ENCODE data around the gene GGA1. TPM values are rescaled to one million over a fixed set of nuclear protein-coding genes. Genes with fewer than 3 reads are reported as not detected.
"Not testable (repeated sequence)": the region's sequence is repeated elsewhere in the genome, so short reads cannot be mapped to it uniquely, and the experiment has no call there.

GGA1 gene
- total RNA-seq, 1 donor from 2014 or later = 64.4 TPM

DNA sequence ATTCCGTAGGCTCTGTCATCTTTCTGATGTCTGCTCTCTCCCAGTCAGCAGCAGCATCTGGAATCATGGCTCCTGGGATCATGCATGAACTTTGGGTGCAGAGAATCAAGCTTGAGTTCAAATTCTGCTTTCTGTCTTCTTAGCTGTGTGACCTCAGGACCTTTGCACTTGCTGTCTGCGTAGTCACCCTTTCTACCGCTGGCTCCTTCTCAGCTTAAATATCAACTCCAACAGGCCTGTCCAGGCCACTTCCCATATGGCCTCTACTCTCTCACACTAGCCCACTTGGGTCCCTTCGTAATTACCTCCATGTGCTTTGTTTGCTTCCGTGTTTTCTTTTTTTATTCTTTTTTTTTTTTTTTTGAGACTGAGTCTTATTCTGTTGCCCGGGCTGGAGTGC is 4.6 kb upstream of the GGA1 start:
- DNase-seq = no peak

DNA sequence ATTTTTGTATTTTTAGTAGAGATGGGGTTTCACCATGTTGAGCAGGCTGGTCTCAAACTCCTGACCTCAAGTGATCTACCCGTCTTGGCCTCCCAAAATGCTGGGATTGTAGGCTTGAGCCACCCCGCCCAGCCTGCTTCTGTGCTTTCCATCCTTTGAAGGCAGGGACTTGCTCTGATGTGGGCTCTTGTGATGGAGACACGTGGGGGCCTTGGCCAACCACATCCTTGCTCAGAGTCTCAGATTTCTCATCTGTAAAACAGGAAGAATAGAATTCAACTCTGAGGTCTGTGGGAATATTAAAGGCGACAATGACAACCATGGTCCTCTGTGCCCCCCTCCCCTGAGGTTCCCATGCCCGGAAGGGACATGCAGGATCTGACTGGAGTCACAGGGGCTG is 3.8 kb upstream of the GGA1 start:
- DNase-seq = no peak
- TF ChIP-seq, protein P1, sequence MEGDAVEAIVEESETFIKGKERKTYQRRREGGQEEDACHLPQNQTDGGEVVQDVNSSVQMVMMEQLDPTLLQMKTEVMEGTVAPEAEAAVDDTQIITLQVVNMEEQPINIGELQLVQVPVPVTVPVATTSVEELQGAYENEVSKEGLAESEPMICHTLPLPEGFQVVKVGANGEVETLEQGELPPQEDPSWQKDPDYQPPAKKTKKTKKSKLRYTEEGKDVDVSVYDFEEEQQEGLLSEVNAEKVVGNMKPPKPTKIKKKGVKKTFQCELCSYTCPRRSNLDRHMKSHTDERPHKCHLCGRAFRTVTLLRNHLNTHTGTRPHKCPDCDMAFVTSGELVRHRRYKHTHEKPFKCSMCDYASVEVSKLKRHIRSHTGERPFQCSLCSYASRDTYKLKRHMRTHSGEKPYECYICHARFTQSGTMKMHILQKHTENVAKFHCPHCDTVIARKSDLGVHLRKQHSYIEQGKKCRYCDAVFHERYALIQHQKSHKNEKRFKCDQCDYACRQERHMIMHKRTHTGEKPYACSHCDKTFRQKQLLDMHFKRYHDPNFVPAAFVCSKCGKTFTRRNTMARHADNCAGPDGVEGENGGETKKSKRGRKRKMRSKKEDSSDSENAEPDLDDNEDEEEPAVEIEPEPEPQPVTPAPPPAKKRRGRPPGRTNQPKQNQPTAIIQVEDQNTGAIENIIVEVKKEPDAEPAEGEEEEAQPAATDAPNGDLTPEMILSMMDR (IDR thresholded peaks at IDR 0.05) = no peak

More for the DNA sequence above, 4.6 kb upstream of the GGA1 start:
- Histone ChIP-seq H3K27ac (no peak overlapping the region), H3K4me3 (no peak overlapping the region), H3K9me3 (no peaks in the 10 kb centered on the region), H3K4me1 (peaks cover 14% of the 10 kb centered on the region), H3K36me3 (no peaks in the 10 kb centered on the region), H3K27me3 (no peaks in the 10 kb centered on the region)
- TF ChIP-seq, protein P1 (IDR thresholded peaks at IDR 0.05) = no peak
- intact Hi-C loops (cut with DNase I) = no loop called here
- ATAC-seq = no peak

DNA sequence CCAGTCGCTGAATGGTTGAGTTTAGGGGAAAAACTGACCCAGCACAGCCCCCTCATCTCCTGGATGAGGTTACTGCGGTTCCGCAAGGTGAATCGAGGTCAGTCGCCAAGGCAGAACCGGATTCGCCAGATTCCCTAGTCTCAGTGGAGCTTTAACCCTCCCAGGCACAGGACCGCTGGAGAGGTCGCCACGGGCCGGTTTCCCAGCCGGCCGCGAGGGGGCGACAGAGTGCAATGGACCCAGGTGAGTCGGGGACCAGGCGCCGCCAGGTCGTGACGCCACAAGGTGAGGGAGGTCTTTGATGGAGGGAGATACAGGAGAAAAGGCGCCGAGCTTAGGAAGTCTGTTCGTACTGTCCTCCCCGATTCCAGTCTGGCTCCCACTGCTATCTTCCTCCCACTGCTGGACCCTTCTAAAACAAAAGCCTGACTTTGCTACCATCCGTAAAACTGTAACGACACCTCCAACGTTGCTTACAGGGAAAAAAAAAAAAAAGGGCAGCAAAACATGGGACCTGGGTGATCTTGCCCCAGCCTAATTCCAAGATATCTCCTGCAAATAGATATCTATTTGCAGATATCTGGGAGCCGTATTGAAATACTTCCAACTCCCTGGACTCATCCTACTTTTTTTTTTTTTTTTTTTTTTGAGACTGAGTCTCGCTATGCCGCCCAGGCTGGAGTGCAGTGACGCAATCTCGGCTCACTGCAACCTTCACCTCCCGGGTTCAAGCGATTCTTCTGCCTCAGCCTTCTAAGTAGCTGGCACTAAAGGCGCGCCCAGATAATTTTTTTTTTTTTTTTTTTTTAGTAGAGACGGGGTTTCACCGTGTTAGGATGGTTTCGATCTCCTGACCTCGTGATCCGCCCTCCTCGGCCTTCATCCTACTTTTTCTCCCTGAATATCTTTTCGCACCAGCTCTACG is 1.4 kb upstream of the GGA1 start:
- no peaks in the 10 kb centered on the region for H3K9me3 ChIP-seq
- TF ChIP-seq, protein P1 (IDR thresholded peaks at IDR 0.05) = peak; percentile 97
- H3K36me3 ChIP-seq = no peaks in the 10 kb centered on the region
- H3K27me3 ChIP-seq = no peaks in the 10 kb centered on the region
- DNase-seq (peak; percentile 96), ATAC-seq (peak; percentile 69)
- intact Hi-C loops (cut with DNase I) = no loop called here
- H3K27ac ChIP-seq = peak overlapping the region; percentile 97
- peaks cover 38% of the 10 kb centered on the region for H3K4me1 ChIP-seq
- H3K4me3 ChIP-seq = peak overlapping the region; percentile 84

More for the DNA sequence above, 3.8 kb upstream of the GGA1 start:
- Histone ChIP-seq H3K36me3 (no peaks in the 10 kb centered on the region), H3K4me3 (no peak overlapping the region), H3K27ac (peak overlapping the region; percentile 6), H3K9me3 (no peaks in the 10 kb centered on the region), H3K27me3 (no peaks in the 10 kb centered on the region), H3K4me1 (peaks cover 21% of the 10 kb centered on the region)
- intact Hi-C loops (cut with DNase I) = no loop called here
- ATAC-seq = no peak

DNA sequence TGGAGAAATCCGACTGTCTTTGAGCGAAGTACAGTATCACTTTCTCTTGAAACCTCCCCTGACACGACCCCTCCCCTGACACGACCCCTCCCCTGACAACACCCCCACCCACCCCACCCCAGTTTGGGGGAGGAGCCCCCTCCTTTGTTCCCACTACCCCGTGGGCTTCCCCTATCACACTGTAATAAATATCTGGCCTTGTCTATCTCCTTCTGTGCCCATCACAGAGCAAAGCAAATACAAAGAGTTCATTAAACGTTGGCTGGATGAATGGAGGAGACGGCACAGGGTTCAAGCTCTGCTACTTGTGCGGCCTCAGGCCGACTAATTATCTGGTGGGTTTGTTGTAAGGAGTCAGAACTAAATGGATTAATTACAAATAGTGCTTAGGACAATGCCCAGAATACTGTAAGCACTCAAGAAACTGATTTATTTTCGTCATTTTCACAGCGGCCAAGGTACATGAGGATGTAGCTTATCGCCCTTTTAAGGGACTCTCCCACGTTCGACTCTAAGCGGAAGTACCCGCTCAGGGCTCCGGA is 628 bp upstream of the GGA1 start:
- Histone ChIP-seq H3K4me3 (peak overlapping the region; percentile 84), H3K27me3 (no peaks in the 10 kb centered on the region), H3K4me1 (peaks cover 42% of the 10 kb centered on the region), H3K36me3 (no peaks in the 10 kb centered on the region), H3K9me3 (no peaks in the 10 kb centered on the region), H3K27ac (peak overlapping the region; percentile 97)
- TF ChIP-seq, protein P1 (IDR thresholded peaks at IDR 0.05) = no peak
- no peak for DNase-seq
- no peak for ATAC-seq
- intact Hi-C loops (cut with DNase I) = no loop called here

DNA sequence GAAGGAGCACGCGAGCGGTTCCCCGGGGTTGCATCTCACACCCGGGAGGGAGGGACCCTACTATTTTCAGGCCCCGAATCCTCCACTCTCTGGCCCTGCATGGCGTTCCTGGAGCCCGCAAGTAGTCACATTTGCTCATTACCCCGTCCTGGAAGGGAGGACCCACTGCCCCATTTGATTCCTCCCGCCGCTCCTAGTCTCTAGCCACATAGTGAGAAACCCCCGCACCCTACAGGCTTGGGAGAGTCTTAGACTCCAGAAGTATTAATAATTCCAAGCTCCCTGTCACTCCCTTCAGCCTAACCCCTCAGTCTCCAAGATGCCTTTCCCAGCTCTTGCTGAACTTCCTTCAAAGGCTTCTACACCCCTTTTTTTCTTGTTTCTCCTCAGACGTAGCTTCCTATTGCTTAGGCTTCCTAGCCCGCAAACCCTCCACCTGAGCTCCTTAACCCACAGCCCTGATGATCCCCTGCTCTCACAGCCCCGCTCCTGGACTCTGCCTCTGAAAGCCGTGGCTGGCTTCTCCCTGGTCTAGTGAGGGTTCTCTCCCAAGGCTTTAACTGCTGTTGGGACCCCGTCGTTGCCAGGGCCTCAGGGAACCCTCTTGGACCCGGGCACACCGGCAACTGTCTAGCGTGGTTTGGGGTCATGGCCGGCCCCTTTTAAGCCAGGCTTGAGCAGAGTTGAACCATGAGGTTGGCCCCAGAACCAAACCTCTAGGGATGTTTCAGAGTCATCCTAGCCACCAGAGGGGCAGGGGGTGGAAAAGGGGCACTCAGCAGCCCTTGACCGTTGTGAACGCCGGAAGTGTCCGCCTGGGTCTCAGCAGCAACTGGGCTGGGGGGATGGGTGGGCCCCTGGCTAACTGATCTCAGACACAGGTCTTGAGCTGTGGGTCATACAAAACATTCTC is 862 bp downstream of the GGA1 start:
- peaks cover 4% of the 10 kb centered on the region for H3K36me3 ChIP-seq
- no peaks in the 10 kb centered on the region for H3K9me3 ChIP-seq
- H3K4me1 ChIP-seq = peaks cover 52% of the 10 kb centered on the region
- intact Hi-C loops (cut with DNase I) = no loop called here
- TF ChIP-seq, protein P1 (IDR thresholded peaks at IDR 0.05) = no peak
- no peak for DNase-seq
- peak overlapping the region; percentile 97 for H3K27ac ChIP-seq
- no peak for ATAC-seq
- no peaks in the 10 kb centered on the region for H3K27me3 ChIP-seq
- peak overlapping the region; percentile 84 for H3K4me3 ChIP-seq

DNA sequence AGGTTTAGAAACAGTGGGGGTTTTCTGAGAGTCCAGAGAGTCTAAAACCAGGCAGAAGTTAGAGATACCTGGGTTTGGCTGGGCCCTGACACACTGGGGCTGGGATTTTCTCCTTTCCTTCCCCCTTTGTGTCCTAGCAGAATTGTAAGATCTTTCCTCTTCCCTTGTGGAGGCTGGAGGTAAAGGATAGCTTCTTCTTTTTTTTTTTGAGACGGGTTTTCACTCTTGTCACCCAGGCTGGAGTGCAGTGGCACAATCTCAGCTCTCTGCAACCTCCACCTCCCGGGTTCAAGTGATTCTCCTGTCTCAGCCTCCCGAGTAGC is 1.5 kb downstream of the GGA1 start:
- ATAC-seq; DNase-seq; intact Hi-C loops (cut with DNase I); H3K27me3 ChIP-seq; H3K9me3 ChIP-seq: not testable (repeated sequence)
- H3K4me3 ChIP-seq = peak overlapping the region; percentile 84
- peak overlapping the region; percentile 97 for H3K27ac ChIP-seq
- peaks cover 11% of the 10 kb centered on the region for H3K36me3 ChIP-seq
- H3K4me1 ChIP-seq = peaks cover 52% of the 10 kb centered on the region

Measured in upper lobe of right lung (tissue), 1 donor.